Smooth muscle cell of the brain vasculature (primary cell): ENCODE measurements around the gene WDR1.

Experiments used
- DNase-seq: peaks from one replicate; pipeline ENCODE4 v3.0.0-alpha.2; 2012; ENCODE audit warnings: low read depth, low spot score

The WDR1 gene

DNA sequence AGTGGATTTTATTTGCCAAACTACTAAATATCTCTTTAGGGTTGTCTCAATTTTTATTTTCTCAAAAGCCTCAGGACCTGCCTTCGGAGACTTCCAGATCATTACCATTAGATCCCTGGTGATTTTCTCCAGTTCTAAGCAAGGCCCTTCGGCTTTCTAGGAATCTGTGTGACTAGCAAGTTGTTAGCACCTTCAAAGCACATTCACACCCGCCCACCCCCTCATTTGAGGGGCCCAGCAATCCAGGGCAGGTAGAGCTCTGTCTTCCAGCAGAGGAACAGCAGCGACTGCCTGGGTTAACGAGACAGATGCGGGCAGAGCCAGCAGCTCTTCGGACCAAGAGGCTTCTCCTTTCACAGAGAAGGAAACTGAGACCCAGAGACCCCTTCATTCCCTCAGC, 2.0 kb downstream of the WDR1 start:
- DNase-seq: no peak

DNA sequence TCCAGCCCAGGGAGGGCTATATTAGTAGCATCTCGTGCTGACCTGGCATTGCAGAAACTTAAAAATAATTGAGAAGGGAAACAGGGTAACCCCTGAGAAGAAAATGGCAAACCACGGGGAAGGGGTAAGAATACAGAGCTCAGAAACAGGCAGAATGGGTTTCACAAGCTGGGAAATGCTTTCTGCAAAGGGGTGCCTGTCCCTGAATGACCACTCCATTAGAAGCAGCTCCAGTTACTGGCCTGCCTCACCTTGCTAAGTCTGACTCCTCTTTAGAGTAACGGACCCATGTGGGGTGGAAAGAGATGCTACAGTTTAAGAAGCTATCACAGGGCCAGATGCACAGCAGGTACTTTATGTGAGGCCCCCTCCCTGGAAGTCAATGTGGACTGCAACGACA, 2.5 kb downstream of the WDR1 start:
- no peak for DNase-seq

DNA sequence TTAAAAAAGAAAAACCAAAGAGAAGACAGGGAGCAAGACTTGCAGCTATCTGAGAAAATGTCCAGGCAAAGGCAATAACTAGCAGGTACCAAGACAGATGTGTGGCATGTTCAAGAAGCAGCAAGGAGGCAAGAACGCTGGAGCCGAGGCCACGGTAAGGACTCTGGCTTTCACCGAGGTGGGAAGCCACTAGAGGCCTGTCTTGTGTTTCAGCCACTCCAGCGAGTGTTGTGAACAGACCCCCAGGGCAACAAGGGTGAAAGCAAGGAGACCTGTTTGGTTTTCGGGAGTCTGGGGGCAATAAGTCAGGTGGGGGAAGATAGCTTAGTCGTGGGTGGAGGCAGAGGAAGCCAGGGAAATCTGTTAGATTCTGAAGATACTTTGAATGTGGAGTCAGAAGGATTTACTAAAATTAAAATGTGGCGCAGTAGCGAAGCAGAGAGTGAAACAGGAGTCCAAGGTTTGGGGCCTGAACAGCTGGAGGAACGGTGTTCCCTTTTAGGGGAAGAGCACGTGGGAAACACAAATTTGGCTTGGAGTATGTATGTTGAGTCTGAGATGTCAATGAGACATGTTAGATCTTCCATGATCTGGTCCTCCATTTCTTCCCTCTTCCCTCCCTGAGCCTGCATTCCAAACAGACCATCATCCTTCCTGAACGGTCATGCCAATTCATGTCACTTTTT, 3.1 kb downstream of the WDR1 start:
- no peak for DNase-seq

DNA sequence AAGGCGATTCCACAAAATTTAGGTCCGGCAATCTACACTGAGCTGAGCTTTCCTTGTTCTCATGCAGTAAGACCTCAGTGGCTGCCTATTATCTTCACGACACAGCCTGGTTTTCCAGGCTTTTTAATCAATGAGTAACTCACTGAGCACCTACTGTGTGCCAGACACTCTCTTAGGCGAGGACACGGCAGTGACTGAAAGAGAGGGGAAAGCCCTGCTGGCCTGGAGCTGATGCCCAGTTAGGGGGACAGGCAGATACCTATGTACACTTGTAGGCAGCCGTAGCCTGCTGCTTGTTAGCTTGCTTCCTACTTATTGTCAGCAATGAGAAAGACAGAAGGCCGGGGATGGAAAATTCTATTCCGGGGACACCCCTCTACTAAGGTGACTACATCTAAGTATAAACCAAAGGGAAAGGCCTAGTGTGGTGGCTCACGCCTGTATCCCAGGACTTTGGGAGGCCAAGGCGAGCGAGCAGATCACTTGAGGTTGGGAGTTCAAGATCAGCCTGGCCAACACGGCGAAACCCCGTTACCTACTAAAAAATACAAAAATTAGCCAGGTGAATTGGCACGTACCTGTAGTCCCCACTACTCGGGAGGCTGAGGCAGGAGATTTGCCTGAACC, 3.8 kb downstream of the WDR1 start:
- no peak for DNase-seq

DNA sequence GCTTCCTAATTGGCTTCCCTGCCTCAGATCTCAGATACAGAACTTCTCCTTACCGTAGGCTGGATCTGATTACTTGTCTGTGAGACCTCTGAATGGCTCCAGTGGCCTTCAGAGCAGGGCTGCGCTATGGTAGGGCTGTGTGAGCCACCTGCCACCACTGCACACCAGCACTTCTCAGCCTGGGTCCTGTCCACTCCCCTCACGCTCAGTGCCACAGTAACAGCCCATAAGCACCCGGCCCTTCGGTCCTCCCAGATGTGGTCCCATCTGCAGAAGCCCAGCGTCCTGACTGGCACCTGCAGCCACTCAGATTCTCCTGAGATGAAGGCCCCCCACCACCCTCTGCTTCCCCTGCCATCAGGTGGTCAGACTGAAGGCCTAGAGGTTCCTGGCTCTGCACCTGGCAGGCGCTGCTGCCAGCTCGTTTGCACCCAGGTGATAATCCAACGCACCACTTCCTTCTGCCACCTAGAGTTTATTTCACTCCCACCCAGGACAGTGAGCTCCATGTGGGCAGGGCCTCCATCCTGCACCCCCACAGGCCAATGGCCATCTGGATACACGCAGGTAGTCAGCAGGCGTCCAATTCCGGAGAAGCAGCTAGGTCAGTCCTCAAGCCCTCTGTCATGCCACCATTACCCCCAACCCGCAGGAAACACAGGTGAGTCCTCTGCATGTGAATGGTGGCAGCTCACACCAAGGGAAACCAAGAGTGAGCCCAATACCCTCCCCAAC, 5.4 kb downstream of the WDR1 start:
- DNase-seq: no peak

DNA sequence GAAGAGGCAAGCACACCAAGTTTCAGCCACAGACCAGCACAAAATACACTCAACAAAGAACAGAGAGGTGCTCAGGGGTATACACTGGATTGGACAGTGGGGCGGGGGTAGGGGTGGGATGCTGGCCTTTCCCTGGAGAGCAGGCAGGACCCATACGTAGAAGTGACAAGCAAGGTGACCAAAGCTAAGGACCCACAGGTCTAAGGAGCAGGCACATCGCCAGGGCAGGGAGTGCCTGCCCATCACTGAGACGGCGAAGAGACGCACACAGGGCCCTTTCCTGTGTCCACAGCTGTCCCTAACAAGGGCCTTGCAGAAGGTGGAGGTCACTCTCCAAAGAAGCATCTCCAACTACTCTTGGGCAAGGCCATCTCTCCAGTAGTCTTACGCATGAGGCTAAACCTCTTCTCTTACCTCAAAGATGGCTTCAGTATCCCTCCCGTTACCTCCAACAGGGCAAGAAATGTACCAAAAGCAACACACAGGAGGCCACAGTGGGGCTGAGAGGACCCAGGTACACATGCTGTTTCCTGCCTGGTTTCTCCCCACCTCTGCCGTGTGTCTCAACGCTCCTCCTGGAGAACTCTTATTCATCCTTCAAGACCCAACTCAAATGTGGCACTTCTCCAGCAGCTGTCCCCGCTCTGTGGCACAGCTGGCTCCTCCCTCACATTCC, 6.5 kb downstream of the WDR1 start:
- DNase-seq: no peak

DNA sequence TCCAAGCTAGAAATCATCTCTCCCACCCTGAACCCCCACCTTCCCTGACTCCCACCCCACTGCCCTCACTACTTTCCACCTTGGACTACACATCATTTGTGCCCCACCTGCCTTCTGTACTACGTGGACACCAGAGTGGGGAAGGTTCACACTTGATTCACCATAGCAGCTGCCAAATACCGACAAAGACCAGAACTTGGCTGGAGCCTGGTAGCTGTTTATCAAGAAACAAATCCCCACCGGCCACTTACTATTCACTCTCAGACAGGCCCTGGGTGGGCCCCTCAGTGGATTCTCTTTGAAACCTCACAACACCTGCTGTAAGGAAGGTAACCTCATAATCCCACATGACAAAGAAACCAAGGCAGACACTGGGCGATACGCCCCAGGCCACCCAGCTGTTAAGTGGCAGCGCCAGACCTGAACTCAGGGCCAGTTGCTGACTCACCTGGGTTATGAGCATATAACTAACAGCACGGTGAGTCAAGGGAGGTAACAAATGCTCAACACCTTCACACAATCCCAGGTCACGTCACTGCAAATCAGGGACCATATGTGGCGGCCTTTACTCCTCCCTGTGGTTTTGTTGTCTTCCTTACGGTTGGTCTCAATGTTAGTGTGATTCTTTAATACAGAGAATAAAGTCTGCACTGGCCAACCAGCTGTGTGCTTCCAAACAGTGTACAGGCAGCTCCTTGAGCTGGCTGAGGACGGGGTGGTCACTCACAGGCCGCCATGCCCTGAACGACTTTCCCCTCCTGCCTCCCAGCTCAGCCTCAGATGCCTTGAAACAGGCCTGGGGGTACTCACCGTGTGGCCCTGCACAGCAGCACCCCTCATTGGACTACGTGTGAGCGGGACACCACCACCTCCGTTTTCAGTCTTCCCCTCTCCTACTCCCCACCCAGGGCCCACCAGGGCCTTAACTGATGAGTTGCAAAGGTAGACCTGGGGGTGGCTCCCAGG, 7.5 kb downstream of the WDR1 start:
- no peak for DNase-seq

DNA sequence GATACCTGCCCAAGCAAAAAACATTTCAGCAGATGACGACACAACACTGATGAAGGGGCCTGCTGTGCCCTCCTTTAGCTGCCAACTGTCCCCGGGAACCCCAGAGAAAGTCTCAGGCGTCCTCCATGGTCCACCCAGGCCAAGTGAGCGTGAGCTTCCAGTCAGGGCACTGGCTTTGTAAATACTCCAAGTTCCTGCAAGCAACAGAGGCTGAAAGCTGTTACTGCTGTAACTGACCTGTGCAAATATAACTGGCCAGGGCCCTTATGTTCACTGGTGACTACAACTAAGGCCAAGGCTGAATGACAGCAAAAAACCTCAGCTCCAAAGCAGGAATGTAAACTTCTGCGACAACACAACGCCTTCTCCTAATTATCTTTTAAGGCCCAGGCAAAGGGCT, 8.2 kb downstream of the WDR1 start:
- DNase-seq: no peak

DNA sequence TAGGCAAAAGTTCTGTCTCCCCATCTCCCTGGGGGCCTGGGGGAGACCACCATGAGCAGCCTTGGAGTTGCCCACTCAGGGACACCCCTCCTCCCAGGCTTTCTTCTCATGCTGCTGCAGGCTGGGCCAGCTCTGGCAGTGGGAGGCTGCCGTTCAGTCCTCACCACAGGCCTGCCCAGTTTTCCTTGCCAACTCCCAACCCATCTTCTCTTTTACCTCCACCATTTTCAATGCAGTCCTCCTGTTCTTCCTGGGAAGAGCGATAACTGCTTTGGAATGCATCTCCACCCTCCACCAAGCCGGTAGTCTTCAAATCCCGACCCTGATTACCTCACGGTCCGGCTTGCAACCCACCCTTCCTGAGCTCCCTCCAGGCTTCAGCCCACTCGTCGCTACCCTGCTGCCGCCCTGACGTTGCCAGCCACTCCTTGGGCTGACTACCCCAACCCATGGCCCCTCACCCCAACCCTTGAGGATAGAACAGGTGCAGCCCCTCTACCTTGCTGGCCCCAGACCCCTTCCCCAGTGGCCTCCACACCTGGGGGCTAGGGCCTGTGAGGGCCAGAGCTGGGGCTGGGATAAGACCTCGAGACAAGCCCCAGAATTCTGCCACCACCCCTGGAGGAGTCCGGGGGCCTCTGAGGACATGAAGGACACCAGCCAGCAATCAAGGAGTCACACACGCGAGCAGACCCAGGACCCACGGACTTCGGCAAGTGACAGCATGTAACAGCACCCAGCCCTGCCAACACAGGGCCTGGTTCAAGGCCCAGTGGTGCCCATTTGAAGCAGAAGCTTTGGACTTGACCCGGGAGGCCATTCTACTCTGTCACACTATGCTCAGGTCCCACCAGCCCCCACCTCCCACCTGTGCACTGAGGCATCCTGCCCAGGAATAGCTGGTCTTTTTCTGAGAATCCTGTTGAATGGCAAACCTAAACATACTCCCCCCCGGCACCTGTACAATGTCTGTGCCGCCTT, 9.2 kb downstream of the WDR1 start:
- DNase-seq: no peak

DNA sequence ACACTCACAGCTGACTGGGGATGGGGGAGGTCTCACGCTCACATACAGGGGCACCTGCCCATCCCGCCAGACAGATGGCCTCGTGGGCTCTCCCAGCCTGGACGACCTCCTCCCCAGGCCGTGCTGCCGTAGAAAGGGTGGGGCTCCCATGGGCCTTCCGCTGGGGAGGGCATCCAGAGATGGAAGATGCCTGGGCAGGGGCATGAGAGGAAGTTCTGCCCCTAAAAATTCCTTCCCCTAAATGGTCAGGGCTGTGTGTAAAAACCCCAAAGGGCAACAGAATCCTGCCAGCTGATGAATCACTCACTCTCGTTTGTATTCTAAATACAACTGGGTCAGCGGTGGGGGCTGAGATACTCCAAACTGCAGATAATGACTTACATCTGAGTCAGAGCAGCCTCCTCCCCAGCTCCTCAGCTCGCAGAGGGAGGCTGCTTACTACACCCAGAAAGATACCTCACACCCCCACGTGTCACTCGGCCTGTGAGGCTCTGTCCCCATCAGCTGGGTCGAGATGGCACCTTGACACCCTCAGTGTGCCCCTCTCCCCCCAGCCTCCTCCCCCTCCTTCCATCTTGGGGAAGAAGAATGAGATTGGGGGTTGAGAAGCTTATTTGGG, 10.1 kb downstream of the WDR1 start:
- peak; percentile 80 for DNase-seq

DNA sequence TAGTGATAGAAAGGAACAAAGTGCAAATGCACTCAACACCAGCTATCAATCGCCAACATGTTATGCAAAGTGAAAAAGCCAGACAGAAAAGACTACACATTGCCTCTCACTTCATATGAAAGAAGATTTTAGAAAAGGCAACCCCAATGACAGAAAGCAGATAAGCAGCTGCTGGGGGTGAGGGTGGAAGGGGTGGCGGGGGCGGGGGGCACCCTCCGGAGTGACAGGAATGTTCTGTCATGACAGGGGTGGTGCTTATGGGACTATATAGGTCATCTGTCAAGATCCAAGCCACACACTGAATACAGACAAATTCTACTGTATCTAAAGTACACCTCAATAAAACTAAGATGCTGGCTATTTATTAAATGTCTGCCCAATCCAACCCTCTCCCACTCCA, 10.7 kb downstream of the WDR1 start:
- no peak for DNase-seq

DNA sequence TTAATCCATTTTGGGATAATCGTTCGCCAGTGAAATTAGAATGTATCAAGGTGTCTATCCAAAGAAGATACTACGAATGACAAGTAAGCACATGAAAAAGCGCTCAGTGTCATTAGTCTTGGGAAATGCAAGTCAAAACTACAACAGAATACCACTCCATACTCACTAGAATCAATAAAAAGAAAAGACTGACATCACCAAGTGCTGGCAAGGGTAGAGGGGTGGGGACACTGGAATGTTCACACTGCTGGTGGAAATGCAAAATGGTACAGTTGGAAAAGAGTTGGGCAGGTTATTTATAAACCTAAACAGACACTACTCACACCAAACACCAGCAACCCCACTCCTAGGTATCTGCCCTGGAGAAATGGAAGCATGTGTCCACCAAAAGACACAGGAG, 11.2 kb downstream of the WDR1 start:
- no peak for DNase-seq

DNA sequence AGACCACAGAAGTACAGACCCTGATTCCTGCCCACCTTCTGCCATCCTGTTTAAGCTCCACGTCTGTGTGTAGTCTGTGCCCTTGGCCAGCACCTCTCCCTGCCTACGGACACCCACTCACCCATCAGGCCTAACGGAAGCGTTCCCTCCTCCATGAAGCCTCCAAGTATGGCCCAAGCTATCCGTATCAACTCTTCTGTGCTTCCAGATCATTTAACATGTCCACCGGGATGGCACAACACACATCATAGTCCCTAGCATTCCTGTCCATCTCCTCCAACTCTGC, 11.7 kb downstream of the WDR1 start:
- no peak for DNase-seq

DNA sequence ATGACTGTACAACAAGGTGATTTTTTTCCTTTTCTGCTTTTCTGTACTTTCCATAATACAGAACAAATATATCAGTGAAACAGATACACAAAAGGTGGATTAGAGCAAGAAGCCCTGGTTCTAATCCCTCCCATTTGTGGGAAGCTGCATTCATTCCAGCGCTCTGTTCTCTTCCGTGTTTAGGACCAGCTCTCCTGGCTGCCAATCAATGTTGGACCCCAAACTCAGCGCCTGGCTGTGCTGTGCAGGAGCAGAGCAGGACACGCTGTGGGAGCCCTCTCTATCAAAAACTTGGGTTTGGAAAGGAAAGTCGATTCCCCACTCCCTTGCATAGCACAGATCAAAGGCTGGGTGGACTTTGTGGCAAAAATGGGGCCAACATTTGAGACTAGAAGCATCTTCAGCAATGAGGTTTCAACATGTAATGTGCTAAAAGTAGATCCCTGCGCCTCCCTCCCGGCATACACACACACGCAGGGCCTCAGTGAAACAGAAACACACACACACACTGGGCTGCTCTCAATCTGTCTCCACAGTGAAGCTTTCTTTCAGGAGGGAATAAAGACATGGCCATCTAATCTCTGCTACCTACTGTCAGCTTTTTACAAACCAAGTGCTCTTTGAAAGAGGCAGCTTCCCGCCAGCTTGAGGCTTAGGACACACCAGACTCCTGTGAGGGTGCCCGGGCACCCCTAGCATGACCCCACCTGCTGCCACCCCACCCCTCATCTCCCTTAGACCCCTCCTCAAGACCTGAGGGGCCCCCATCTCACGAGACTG, 12.2 kb downstream of the WDR1 start:
- no peak for DNase-seq

DNA sequence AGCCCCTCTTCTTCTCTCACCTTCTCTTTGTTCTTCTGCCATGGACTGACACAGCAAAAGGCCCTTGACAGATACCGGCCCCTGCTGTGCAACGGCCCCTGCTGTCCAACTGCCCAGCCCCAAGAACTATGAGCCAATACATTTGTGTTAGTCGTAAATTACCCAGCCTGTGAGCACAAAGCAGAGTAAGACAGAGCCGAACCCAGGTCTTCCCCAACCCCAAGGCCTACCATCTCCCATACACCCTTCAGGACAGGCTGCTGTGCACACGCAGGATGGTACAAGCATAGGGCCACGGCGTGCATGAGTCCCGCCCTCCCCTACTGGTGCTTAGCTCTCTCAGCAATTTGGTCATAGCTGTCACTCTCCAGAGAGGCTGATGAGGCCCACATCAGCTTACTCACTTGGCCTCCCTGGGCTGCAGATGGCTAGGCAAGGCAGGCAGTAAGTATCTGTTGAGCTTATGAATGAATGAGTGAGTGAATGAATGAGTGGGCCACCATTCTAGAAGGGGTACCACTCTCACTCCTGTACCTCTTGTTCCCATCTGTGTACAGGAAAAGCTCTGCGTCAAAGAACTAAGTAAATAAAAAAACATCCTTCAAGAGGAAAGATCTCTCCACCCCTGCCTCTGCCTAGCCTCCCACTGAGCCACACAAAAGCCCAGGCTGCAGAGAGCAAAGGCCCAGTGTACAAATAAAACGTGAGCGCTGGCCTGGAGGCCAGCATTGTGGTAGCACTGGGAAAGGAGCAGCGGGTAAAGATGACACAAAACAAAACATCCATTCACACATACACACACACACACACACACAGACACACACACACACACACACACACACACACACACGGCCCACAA, 13.9 kb downstream of the WDR1 start:
- no peak for DNase-seq

DNA sequence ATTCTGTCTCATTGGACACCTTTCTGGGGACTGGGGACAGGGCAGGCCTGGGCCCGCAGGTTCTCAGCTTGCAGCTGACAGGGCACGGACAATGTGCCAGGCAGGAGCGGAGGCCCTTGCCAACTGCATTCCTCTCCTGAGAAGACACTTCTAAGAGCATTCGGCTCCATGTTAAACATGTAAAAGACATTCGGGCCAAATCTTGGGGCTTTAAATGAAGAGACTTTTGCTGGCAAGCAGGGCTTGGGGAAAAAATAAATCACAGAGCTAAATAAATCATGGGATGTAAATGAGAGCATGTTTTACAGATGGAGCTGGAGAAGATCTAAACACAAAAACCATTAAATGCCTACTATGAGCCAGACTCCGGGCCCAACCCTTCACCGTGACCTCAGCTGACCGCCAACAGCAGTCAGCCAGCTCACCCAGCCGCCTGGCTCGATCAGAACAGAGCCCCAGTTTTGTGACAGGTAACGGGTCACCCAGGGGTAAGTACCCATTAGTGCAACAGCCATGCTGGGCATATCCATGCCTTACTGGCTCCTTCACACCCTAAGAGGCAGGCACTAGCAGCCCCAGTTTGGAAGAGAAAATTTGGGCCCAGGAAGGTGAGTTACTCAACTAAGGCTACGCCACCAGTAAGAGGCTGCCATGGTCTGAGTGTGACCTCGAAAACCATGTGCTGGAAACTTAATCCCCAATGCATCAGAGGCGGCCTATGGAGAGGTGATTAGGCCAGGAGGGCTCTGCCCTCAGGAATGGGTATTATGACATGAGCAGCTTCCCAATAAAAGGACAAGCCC, 14.7 kb downstream of the WDR1 start:
- no peak for DNase-seq

DNA sequence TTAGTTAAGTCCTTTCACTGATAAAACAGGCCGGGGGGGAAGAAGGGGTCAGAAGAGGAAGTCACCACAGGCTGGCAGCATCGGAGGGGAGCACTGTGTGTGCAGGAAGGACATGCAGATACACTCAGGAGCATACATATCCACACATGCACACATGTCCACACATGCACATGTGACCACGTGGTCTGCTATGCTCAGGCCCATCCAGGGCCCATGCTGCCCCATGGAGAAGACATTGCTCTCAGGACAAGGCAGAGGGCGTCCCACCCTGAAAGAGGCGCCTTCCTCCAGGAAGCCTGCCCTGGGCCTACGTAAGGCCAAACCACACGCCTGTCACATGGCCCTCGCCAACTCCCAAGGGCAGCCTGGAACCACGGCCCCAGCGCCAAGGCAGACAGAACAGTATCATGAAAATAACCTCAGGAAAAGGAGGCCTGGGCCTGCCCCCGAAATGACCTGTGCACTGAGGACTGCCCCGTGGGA, 15.8 kb downstream of the WDR1 start:
- DNase-seq: no peak
